B cell (primary cell): ENCODE measurements around the gene PMIS2. TPM values are rescaled to one million over a fixed set of nuclear protein-coding genes. Genes with fewer than 3 reads are reported as not detected.

Experiments
- ATAC-seq: fragments of 200-7000 bp; cut with Tn5 transposase; one replicate; pipeline ENCODE4 v1.10.0; 2021; ENCODE audit warnings: low read depth, mild to moderate bottlenecking, moderate number of reproducible peaks, moderate library complexity
- CTCF ChIA-PET: fragments of 350-600 bp; sonication (Branson Sonifier 250); formaldehyde crosslinking; loops from one replicate; lab custom pipeline; 2021; ENCODE audit warnings: antibody characterized with exemption, inconsistent platforms; lab: Charles Lee
- POLR2A ChIA-PET: fragments of 350-600 bp; sonication (Branson Sonifier 250); formaldehyde crosslinking; loops from one replicate; lab custom pipeline; 2021; ENCODE audit warnings: antibody characterized with exemption; lab: Charles Lee
- DNase-seq: peaks from one replicate; pipeline ENCODE4 v3.0.0; 2013
- H2AFZ ChIP-seq: 2 replicates; pipeline ENCODE4 v1.6.1; 2012; ENCODE audit warnings: mild to moderate bottlenecking, low read depth, low read length; ENCODE audit not compliant: insufficient read depth, poor library complexity, severe bottlenecking
- H3K27ac ChIP-seq, 2 donors: 1 replicate in 1 of 2; 2 replicates in 1 of 2; pipeline ENCODE4 v1.5.1; 2012 to 2013; ENCODE audit warnings: low read length in 2 of 2, mild to moderate bottlenecking in 2 of 2, moderate library complexity in 1 of 2
- H3K27me3 ChIP-seq, 4 experiments: fragments of 200-600 bp in 1 of 4; sonication (generic) in 1 of 4; replicated peaks in 1 of 4; 1 replicate in 2 of 4; 2 replicates in 2 of 4; pipeline versions ENCODE4 v1.6.1 to v1.7.0; 2013 to 2016; ENCODE audit warnings: low read length in 3 of 4, mild to moderate bottlenecking in 2 of 4, mixed read lengths in 1 of 4, moderate library complexity in 1 of 4; ENCODE audit not compliant: insufficient read depth in 4 of 4, control insufficient read depth in 3 of 4; ENCODE audit errors: control extremely low read depth in 1 of 4
- H3K36me3 ChIP-seq, 2 experiments: replicated peaks in 1 of 2; 1 replicate in 1 of 2; 2 replicates in 1 of 2; pipeline versions ENCODE4 v1.6.1 to v1.7.1; 2013; ENCODE audit warnings: low read length in 1 of 2; ENCODE audit not compliant: insufficient read depth in 2 of 2, control insufficient read depth in 1 of 2; ENCODE audit errors: control extremely low read depth in 1 of 2, extremely low read depth in 1 of 2
- H3K4me1 ChIP-seq, 2 donors: fragments of 200-600 bp in 1 of 2; sonication (generic) in 1 of 2; 1 replicate in 1 of 2; 2 replicates in 1 of 2; pipeline versions ENCODE4 v1.5.1 to v1.6.1; 2013 to 2017; ENCODE audit warnings: low read length in 2 of 2; ENCODE audit not compliant: control insufficient read depth in 2 of 2, insufficient read depth in 2 of 2
- H3K4me2 ChIP-seq: replicated peaks from 2 replicates; pipeline ENCODE3; 2012; ENCODE audit warnings: mild to moderate bottlenecking, low read depth, low read length; ENCODE audit not compliant: poor library complexity, severe bottlenecking
- H3K4me3 ChIP-seq, 5 experiments: fragments of 200-600 bp in 1 of 5; sonication (generic) in 1 of 5; 1 replicate in 3 of 5; 2 replicates in 2 of 5; pipeline versions ENCODE4 v1.5.1 to v1.7.0; 2011 to 2016; ENCODE audit warnings: low read length in 4 of 5, mild to moderate bottlenecking in 4 of 5, low read depth in 2 of 5, control low read depth in 1 of 5, moderate library complexity in 1 of 5; ENCODE audit not compliant: insufficient read depth in 1 of 5; ENCODE audit errors: control extremely low read depth in 1 of 5, extremely low read depth in 1 of 5
- H3K79me2 ChIP-seq: fragments of 200-600 bp; sonication (generic); one replicate; pipeline ENCODE4 v1.6.0; 2016; ENCODE audit warnings: low read length; ENCODE audit not compliant: control insufficient read depth, insufficient read depth
- H3K9ac ChIP-seq: fragments of 200-600 bp; sonication (generic); 2 replicates; pipeline ENCODE4 v1.6.1; 2017; ENCODE audit warnings: mild to moderate bottlenecking, low read length, moderate library complexity
- H3K9me3 ChIP-seq, 3 donors: one replicate each; pipeline versions ENCODE4 v1.6.1 to v1.7.1; 2013; ENCODE audit warnings: low read length in 2 of 3; ENCODE audit not compliant: control insufficient read depth in 2 of 3, insufficient read depth in 1 of 3; ENCODE audit errors: control extremely low read depth in 1 of 3
- H4K20me1 ChIP-seq: 2 replicates; pipeline ENCODE4 v1.6.0; 2012; ENCODE audit warnings: mild to moderate bottlenecking, low read length; ENCODE audit not compliant: insufficient read depth, control insufficient read depth, poor library complexity, severe bottlenecking
- H3K27ac Mint-ChIP-seq: one replicate; pipeline ENCODE4 v1.8.0; 2021; ENCODE audit warnings: mixed read lengths
- H3K27me3 Mint-ChIP-seq: one replicate; pipeline ENCODE4 v1.8.0; 2021; ENCODE audit warnings: mixed read lengths
- H3K4me1 Mint-ChIP-seq: one replicate; pipeline ENCODE4 v1.8.0; 2021; ENCODE audit warnings: mixed read lengths
- H3K4me3 Mint-ChIP-seq: one replicate; pipeline ENCODE4 v1.8.0; 2021; ENCODE audit warnings: mixed read lengths
- H3K9me3 Mint-ChIP-seq: one replicate; pipeline ENCODE4 v1.8.0; 2022; ENCODE audit warnings: mixed read lengths; ENCODE audit not compliant: insufficient read depth
- CTCF ChIP-seq: fragments of 200-600 bp; IDR thresholded peaks from one replicate; pipeline ENCODE4 v1.8.0; 2022; ENCODE audit warnings: antibody characterized with exemption, mild to moderate bottlenecking
- EZH2 ChIP-seq: IDR thresholded peaks from 2 replicates; pipeline ENCODE4 v1.6.1; 2012; ENCODE audit warnings: borderline replicate concordance, low read depth, mild to moderate bottlenecking, moderate library complexity, low read length; ENCODE audit not compliant: insufficient read depth, poor library complexity, severe bottlenecking
- WGBS: methylation state at CpG from one replicate; pipeline ENCODE4 v1.1.5; 2013; ENCODE audit warnings: missing lambda C conversion rate; ENCODE audit not compliant: insufficient coverage; 5-methylcytosine and 5-hydroxymethylcytosine counted together
- intact Hi-C: fragments of 100-400 bp; cut with micrococcal nuclease; formaldehyde crosslinking; loops from one replicate; pipeline ENCODE4 v1.10.0; 2022
- polyA plus RNA-seq: library from polyadenylated mRNA; depleted of rRNA; stranded (reverse); fragments of >200 nt; gene quantifications from 2 replicates; pipeline ENCODE4 v1.2.3, GENCODE V29; 2012
- total RNA-seq, 2 donors: library from RNA; stranded (reverse); fragments of 120-200 nt in 1 of 2; gene quantifications; 1 replicate in 1 of 2; 2 replicates in 1 of 2; pipeline versions ENCODE4 v1.2.3 to v1.2.4, GENCODE V29; 2013 to 2022

PMIS2 gene
- total and polyA plus RNA-seq, 2 donors (not counting 1 experiment from before 2014, with no cell fraction given): not detected

DNA sequence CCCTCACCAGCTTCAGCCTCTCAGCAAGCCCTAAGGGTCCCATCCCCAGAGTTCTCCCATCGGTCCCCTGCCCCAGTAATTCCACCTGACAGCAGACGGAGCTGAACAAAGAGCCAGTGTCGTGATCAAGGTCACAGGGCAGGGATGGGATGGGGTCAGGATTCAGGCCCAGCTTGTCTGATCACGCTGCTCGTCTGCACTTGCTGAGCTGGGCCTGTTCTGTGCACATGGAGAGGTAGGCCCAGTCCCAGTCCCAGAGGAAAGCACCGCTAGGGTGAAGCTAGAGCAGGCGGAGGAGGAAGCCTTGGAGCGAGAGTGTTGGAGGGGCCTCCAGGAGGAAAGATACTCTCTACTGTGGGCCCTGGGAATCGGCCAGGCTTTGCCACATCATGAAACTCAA lies 35.7 kb downstream of the PMIS2 start:
- no peak for DNase-seq
- ChIA-PET POLR2A (no interaction called here), CTCF (interaction anchor here (0.6 kb wide), 1 partner anchor 42 kb away, joined by 4 read pairs; no protein-coding TSS in a partner anchor)
- H2AFZ ChIP-seq: no peak overlapping the region
- H3K4me2 ChIP-seq: no peak overlapping the region
- ATAC-seq: no peak
- no peaks in the 10 kb centered on the region for H3K79me2 ChIP-seq
- H3K27ac Mint-ChIP-seq: no peak overlapping the region
- no peaks in the 10 kb centered on the region for H3K9me3 ChIP-seq
- TF ChIP-seq EZH2: no peak
- TF ChIP-seq CTCF: no peak
- intact Hi-C loops: no loop called here
- H3K27me3 Mint-ChIP-seq: no peaks in the 10 kb centered on the region
- H3K4me3 ChIP-seq: no peak overlapping the region
- H3K4me1 ChIP-seq: no peaks in the 10 kb centered on the region
- peaks cover 0 to 18% of the 10 kb centered on the region in 2 experiments for H3K36me3 ChIP-seq
- H4K20me1 ChIP-seq: no peaks in the 10 kb centered on the region
- no peak overlapping the region for H3K4me3 Mint-ChIP-seq
- no peak overlapping the region for H3K27ac ChIP-seq
- WGBS: 95% methylated on average over 9 of the region's 9 CpGs
- H3K27me3 ChIP-seq: no peaks in the 10 kb centered on the region
- H3K4me1 Mint-ChIP-seq: peaks cover 2% of the 10 kb centered on the region
- H3K9ac ChIP-seq: no peak overlapping the region
- H3K9me3 Mint-ChIP-seq: no peaks in the 10 kb centered on the region

DNA sequence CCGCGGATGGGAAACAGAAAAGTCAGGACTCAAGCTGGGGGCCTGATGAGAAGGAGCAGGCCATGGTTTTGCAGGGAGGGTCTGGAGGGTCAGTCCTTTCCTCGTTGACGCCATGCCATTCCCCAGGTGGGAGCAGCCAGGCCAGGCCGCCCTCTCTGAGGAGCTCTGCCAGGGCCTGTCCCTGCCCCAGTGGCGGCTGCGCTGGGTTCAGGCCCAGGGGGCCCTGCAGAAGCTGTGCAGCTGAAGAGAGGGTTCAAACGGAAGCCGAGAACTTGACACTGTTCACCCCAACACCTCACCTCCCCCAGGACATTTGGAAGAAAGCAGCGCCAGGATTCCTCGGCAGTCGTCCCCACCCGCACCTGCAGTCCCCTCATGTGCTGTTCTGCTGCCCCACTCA lies 36.8 kb downstream of the PMIS2 start:
- no peak overlapping the region for H3K9ac ChIP-seq
- no peak overlapping the region for H3K4me3 Mint-ChIP-seq
- TF ChIP-seq EZH2: no peak
- no peak for TF ChIP-seq CTCF

More for the DNA sequence above, 36.8 kb downstream of the PMIS2 start:
- no peaks in the 10 kb centered on the region for H3K9me3 Mint-ChIP-seq
- Histone ChIP-seq H3K4me3 (no peak overlapping the region), H3K27ac (no peak overlapping the region), H3K27me3 (no peaks in the 10 kb centered on the region), H3K4me1 (peaks cover 0 to under 1% of the 10 kb centered on the region in 2 donors), H4K20me1 (no peaks in the 10 kb centered on the region), H3K79me2 (no peaks in the 10 kb centered on the region), H3K4me2 (no peak overlapping the region), H3K36me3 (peaks cover 0 to 11% of the 10 kb centered on the region in 2 experiments), H3K9me3 (no peaks in the 10 kb centered on the region), H2AFZ (no peak overlapping the region)
- intact Hi-C loops: no loop called here
- DNase-seq (no peak), ATAC-seq (no peak)
- no peaks in the 10 kb centered on the region for H3K27me3 Mint-ChIP-seq
- ChIA-PET CTCF (no interaction called here), POLR2A (no interaction called here)
- 95% methylated on average over 13 of the region's 13 CpGs for WGBS
- H3K27ac Mint-ChIP-seq: no peak overlapping the region
- peaks cover 2% of the 10 kb centered on the region for H3K4me1 Mint-ChIP-seq
